NCI-H345 (cell line): ENCODE data around the gene WDSUB1.

Experiments used
- DNase-seq: peaks from one replicate; lab custom pipeline; 2025; lab: John Stamatoyannopoulos, UW

The WDSUB1 gene

GRCh38 chr2:159195697-159196096 is 90.8 kb downstream of the WDSUB1 start:
- no peak for DNase-seq

GRCh38 chr2:159194241-159194640 is 92.3 kb downstream of the WDSUB1 start:
- DNase-seq: no peak

- no peak for DNase-seq
These were observed 92.7 kb downstream of the WDSUB1 start for GRCh38 chr2:159193791-159194190.

- no peak for DNase-seq
These were observed 94.1 kb downstream of the WDSUB1 start for GRCh38 chr2:159192371-159192918.

DNA sequence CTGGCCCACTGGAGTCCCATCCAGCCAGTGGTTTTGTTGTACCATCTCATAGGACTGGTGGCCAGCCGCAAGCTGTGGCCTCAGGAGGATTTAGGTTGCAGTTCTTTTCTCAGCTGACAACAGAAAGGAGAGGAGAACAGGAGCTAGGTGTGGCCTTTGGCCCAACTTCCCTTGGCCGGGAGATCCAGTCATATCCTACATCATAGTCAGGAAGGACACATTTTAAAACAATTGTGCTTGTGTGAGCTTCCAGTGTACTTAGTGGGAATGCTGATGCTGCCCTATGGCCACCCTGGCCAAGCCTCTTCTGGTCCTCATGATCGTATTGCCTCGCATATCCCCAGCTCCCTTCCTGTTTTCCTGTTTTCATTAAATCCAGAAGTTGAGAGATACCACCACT is 98.1 kb downstream of the WDSUB1 start:
- DNase-seq: no peak

DNA sequence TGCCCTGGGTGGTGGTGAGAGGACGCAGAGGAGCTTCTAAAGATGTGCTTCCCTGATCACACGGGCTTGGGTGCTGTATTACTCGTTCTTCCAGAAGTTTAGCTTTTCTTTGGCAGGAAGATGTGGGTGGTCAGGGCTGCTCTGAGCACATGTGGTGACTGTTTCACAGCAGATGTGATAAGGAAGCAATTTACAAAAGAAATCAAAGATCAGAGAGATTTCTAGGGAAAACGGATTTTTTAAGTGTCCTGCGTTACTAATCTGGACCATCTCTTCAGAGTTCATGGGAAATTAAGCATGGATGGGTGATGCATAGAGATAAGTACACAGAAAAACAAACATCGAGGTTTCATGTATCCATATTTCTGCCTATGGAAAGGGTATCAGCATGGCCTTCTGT is 99.4 kb downstream of the WDSUB1 start:
- DNase-seq: no peak

DNA sequence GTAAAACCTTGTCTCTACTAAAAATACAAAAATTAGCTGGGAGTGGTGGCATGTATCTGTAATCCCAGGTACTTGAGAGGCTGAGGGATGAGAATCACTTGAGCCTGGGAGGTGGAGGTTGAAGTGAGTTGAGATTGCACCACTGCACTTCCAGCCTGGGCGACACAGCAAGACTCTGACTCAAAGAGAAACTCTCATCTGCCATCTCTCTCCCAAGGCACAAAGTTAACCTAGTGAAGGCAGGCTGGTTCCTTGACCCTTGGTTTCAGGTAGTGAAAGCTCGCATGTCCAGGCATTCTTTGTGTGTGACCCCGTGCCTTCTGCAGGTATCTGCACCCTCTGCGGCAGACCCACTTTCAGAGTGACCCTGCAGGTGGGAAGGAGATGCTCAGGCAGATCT is 100.0 kb downstream of the WDSUB1 start:
- DNase-seq: no peak
